Pons (tissue), 1 donor: ENCODE results near the gene SHISA9.
A peak's percentile ranks its signal among the peaks of the same experiment; 100 is the strongest.

ENCODE experiments used
- DNase-seq: peaks from one replicate; pipeline ENCODE4 v3.0.0-alpha.2; 2016; ENCODE audit warnings: low spot score

Gene SHISA9

DNA sequence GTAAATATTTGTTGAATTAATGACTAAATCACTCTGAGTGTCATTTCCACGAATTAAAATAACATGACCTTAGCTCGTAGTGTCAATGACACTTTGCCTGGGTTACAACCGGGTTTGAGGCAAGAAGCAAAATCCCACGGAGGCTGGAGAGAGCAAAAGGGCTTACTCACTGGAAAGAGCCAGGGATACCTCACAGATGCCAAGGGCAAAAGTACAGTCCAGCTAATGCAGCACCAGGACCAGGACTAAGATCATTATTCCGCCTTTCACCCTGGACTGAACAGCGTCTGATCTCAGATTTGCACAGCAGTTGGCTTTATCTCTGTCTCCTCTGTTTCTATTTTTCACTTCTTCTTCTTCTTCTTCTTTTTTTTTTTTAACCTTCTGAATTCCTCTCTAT is 175.5 kb downstream of the SHISA9 start:
- DNase-seq: no peak

DNA sequence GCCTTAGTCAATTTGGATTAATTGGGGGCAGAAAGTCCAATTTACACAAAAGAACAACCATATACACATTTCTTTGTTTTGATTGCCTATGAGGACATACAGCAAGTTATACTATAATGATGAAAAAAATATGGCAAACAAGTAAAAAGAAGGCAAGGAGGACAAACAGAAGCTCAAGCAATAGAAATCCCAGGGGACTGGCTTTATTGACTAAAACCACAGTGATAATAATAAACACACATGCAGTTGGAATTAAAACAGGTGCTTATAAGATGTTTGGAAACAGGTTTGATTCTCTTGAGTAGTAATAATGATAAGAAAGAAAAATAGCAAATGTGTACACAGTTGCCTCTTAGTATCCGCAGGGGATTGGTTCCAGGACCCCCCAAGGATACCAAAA is 176.4 kb downstream of the SHISA9 start:
- no peak for DNase-seq

DNA sequence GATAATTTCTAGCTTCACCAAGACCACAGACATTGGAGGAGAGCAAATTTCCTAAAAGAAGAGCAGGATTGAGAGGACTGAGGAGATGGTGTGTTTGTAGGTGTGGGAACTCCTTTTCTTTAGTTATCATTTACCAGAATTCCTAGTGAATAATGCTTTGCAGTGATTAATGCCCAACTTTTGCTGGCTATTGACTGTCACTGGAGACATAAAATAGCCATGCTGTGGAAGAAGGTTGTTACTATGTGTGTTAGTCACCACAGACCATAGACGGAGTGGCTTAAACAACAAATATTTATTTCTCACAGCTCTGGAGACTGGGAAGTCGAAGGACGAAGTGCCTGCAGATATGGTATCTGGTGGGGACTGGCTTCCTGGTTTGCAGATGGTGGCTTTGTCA is 179.1 kb downstream of the SHISA9 start:
- DNase-seq: no peak

GRCh38 chr16:13081825-13082331 is 180.5 kb downstream of the SHISA9 start:
- DNase-seq: no peak

- DNase-seq: peak; percentile 15
Measured at GRCh38 chr16:13083681-13084080, 182.3 kb downstream of the SHISA9 start.

DNA sequence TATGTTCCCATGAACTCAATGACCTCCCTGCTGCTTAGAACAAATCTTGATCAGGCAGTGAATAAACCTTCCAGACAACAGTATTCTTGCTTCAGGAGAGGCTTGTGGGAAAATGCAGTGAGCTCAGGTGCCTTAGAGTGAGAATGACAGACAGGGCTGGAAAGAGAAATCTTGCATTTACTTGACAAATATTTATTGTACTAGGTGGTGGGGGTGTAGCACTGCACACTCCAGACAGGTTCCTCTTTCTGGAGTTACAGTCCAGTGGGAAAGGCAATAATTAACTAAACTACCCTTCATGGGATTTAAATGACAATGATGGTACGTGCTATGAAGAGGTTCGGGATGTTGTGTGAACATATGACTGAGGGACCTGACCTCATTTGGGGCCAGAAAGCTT is 182.9 kb downstream of the SHISA9 start:
- DNase-seq: no peak

DNA sequence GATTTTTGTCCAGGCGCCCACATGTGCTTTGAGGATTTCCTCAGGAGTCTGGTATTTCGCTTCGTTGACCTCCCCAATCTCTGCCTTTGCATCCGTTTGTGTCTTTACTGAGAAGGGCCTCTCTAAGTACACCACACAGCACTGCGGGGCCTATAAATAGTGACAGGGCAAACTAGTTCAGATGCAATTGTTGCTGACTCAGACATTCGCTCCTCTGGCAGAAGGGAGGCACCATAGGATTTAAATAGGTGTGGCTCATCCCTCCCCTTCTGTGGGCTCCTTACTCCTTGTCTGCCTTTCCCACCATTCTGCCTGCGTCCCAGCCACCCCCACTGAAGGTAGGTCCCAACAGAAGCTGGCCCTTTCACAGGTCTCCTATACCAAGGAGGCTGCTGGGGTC is 192.3 kb downstream of the SHISA9 start:
- no peak for DNase-seq

- DNase-seq: no peak
Measured at GRCh38 chr16:13095061-13095460, 193.7 kb downstream of the SHISA9 start.

- no peak for DNase-seq
Measured at GRCh38 chr16:13098536-13098935, 197.1 kb downstream of the SHISA9 start.

GRCh38 chr16:13099822-13100221 is 198.4 kb downstream of the SHISA9 start:
- no peak for DNase-seq

DNA sequence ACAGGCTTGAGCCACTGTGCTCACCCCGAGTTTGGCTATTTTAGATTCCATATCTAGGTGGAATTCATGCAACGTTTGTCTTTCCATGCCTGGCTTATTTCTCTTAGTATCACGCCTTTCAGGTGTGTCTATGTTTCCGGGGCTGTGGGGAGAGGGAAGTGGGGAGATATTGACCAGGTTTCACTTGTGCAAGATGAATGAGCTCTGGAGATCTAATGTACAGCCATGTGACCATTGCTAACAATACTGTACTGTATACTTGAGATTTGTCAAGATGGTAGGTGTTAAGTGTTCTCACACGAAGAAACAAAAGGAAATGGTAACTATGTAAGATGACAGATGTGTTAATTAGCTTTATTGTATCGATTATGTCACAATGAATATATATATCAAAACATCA is 199.6 kb downstream of the SHISA9 start:
- no peak for DNase-seq

GRCh38 chr16:13101828-13102227 is 200.4 kb downstream of the SHISA9 start:
- no peak for DNase-seq

DNA sequence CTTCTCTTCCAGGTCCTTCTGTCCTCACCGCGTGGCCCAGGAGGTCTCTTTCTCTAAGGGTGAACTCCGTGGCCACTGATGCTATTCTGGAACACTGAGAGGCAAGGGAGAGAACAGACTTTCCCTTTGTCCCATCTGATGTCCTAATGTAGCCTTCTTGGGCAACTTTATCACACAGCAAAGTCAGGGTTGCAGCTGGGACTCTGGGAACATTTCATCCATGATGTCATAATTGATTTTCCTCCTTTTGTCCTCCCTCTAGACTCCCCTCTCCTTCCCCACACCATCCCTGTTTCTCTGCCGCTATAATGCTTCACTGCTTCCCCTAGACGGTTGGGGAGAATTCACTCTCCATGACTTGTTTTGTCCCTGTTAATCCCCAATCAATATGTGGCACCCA is 201.0 kb downstream of the SHISA9 start:
- DNase-seq: no peak

GRCh38 chr16:13103831-13104530 is 202.6 kb downstream of the SHISA9 start:
- DNase-seq: no peak

DNA sequence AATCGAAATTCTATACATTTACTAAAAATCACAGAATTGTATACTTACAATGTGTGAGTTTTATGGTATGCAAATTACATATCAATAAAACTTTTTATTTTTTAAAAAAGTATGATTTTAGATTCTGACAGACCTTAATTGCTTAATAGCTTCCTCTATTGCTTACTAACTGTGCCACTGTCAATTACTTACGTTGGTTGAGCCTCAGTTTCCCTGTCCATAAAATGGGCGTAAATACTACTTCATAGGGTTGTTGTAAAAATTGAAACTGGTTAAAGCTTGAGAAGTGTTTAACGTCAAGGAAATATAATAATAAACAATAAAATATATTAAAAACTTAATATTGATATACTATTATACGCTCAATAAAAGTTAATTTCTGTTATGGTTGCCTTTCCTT is 203.4 kb downstream of the SHISA9 start:
- no peak for DNase-seq

DNA sequence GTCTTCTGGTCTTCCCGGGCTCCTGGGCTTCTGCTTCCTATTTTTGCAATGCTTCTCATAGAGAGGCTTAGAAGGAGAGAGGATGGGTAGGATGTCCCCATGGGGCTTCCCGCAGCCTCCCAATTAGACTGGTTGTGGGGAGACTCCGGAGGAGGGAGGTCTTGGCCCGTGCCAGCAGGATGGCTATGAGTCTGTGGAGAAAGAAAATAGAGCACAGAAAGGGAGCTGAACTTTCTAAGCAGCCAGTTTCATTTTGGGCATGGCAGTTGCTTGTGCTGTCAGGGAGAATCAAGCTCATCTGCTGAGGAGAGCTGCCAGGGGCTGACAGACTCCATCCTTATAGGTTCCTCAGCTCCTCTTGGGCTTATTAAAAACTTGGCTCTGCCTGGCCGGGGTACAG is 204.0 kb downstream of the SHISA9 start:
- DNase-seq: no peak

GRCh38 chr16:13106464-13106863 is 205.1 kb downstream of the SHISA9 start:
- DNase-seq: no peak

DNA sequence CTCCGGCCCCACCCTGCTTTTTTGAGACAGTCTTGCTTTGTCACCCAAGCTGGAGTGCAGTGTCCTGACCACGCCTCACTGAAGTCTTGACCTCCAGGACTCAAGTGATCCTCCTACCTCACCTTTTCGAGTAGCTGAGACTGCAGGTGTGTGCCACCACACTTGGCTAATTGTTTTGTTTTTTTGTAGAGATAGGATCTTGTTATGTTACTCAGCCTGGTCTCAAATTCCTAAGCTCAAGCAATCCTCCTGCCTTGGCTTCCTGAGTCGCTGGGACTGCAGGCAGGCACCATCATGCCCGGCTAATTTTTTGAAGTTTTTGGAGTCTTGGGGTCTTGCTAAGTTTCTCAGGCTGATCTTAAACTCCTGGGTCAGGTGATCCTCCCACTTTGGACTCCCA is 206.7 kb downstream of the SHISA9 start:
- DNase-seq: no peak

DNA sequence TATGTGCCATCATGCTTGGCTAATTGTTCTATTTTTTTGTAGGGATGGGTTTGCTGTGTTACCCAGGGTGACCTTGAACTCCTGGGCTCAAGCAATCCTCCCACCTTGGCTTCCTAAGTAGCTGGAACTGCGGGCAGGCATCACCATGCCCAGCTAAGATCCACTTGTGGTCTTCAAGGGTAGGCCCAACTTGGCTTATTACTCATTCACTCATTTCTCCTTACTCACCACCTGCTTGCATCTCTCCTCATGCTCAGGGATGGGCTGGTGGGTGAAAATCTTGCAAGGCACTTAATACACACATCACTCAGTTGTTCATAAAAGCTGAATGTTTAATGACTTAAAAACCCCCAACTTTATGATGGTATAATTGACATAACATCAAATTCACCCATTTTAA is 207.8 kb downstream of the SHISA9 start:
- no peak for DNase-seq

DNA sequence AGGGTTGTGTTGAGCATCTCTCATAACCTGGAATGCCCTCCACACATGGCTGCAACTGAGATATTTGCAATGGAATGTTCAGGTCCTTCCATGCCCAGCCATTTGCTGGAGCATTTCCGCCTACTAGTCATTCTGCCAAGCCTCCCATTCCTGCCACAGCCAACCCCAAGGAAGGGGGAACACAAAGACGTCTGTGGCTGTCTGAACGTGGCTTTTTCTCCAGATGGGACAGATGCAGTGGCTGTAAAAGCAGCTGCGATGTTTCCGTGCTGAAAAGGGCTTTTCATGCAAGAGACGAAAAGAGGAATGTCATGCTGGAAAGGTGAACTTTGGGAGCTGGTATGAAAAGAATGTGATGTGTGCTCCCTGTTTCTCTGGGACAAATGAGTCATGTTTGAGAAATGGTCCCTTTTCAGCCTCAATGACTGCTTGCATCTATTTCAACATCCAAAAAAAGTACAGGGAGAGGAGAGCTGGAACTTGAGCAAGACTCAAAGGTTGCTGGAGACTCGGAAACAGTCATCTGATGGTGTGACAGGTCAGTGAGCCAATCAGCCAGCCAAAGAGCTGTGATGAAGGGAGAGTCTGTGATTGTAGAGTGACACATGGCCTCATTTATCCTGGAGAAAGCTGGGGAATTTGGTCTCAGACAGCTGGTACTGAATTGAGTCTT is 208.9 kb downstream of the SHISA9 start:
- DNase-seq: peak; percentile 74

GRCh38 chr16:13111747-13112146 is 210.3 kb downstream of the SHISA9 start:
- no peak for DNase-seq

- no peak for DNase-seq
Measured at GRCh38 chr16:13113741-13114140, 212.3 kb downstream of the SHISA9 start.

DNA sequence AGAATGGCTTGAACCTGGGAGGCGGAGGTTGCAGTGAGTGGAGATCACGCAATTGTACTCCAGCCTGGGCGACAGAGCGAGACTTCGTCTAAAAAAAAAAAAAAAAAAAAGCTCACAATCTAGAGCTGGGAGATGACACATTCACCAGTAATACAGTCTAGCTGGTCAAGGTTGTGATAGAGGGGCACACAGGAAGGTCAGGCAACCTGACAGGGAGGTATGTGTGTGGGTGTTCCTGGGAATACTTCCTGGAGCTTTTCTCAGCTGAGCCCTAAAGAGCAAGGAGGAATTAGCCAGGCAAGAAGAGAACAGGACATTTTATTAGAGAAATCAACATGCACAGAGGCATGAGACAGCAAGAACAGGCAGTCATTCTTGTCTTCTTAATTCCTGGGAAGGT is 216.7 kb downstream of the SHISA9 start:
- no peak for DNase-seq

DNA sequence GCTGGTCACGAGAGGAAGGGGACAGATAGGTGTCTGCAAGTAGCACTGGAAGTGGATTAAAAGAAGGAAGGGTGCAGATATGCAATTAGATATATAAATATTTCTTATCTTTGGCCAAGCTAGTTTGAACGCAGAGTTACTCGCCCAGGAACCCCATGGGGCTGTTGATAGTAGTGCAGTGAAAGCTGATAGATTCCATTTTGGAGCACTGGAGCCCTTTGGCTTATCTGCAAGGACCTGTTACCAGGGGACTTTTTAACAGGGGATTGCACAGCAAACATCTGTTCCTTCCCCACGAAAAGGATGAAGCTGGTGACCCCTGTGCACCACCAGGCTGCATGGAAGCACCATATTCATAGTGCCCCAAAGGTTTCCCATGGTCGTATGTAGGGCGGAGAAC is 218.7 kb downstream of the SHISA9 start:
- DNase-seq: no peak
